Neutrophil (primary cell): ENCODE measurements around the gene TMEM167A.

Experiments
- H3K27ac ChIP-seq: fragments of 200-600 bp; sonication (generic); 2 replicates; pipeline ENCODE4 v1.5.1; 2016; ENCODE audit warnings: mild to moderate bottlenecking, moderate library complexity
- H3K27me3 ChIP-seq: fragments of 200-600 bp; sonication (generic); 2 replicates; pipeline ENCODE4 v1.6.0; 2016; ENCODE audit warnings: mild to moderate bottlenecking
- H3K36me3 ChIP-seq: fragments of 200-600 bp; sonication (generic); 2 replicates; pipeline ENCODE4 v1.5.1; 2017
- H3K4me1 ChIP-seq, 2 experiments: fragments of 200-600 bp in 1 of 2; sonication (generic) in 1 of 2; 1 replicate in 1 of 2; 2 replicates in 1 of 2; pipeline versions ENCODE4 v1.5.1 to v1.6.1; 2013 to 2016; ENCODE audit warnings: low read depth in 1 of 2, low read length in 1 of 2, mild to moderate bottlenecking in 1 of 2, moderate library complexity in 1 of 2; ENCODE audit not compliant: control insufficient read depth in 1 of 2, insufficient read depth in 1 of 2
- H3K4me3 ChIP-seq, 2 experiments: fragments of 200-600 bp in 1 of 2; sonication (generic) in 1 of 2; 1 replicate in 1 of 2; 2 replicates in 1 of 2; pipeline ENCODE4 v1.5.1; 2013 to 2016; ENCODE audit warnings: low read depth in 1 of 2, low read length in 1 of 2, mild to moderate bottlenecking in 1 of 2, moderate library complexity in 1 of 2
- H3K9me3 ChIP-seq: fragments of 200-600 bp; sonication (generic); 2 replicates; pipeline ENCODE4 v1.5.1; 2016
- CTCF ChIP-seq: fragments of 200-600 bp; sonication (generic); IDR thresholded peaks from 2 replicates; pipeline ENCODE4 v1.5.1; 2016; ENCODE audit warnings: antibody characterized with exemption

Gene TMEM167A

DNA sequence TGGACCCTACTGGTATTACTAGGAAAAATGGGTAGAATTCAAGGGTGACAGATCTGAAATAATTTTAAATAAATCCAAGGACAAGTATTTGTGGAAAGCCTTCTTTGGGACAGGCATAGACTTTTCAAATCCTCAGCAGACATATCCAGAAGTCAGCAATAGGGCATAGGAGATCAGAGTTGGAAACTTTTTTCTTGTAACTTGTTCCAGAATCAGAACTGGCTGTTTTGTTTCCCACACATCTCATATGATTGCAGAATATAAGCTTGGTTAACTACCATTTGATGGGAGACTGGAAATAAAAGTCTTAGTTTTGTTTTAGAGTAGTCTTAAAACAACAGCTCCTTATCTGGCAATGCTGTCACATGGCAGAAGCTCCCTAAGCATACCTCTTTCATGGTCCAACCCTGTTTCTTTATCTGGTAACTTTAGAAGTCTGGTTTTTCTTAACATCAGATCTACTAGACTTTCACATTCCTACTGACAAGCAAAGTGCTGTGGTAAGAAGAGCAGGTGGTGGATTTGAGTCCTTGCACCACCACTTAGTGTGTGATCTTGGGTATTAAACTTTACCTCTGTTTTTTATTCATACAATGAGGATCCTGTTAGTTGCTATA, 25.3 kb upstream of the TMEM167A start:
- no peak for TF ChIP-seq CTCF
- no peak overlapping the region for H3K27ac ChIP-seq
- no peaks in the 10 kb centered on the region for H3K4me1 ChIP-seq

GRCh38 chr5:83101514-83101913, 24.3 kb upstream of the TMEM167A start:
- H3K36me3 ChIP-seq = peaks cover 5% of the 10 kb centered on the region
- H3K27me3 ChIP-seq = no peaks in the 10 kb centered on the region
- H3K4me3 ChIP-seq = no peak overlapping the region
- no peaks in the 10 kb centered on the region for H3K9me3 ChIP-seq
- H3K4me1 ChIP-seq = no peaks in the 10 kb centered on the region
- H3K27ac ChIP-seq = no peak overlapping the region
- TF ChIP-seq CTCF = no peak

More for the DNA sequence above, 25.3 kb upstream of the TMEM167A start:
- H3K9me3 ChIP-seq = no peaks in the 10 kb centered on the region
- no peak overlapping the region for H3K4me3 ChIP-seq
- peaks cover 6% of the 10 kb centered on the region for H3K36me3 ChIP-seq
- no peaks in the 10 kb centered on the region for H3K27me3 ChIP-seq

GRCh38 chr5:83099445-83099844, 22.3 kb upstream of the TMEM167A start:
- TF ChIP-seq CTCF = no peak
- Histone ChIP-seq H3K27me3 (no peaks in the 10 kb centered on the region), H3K9me3 (no peaks in the 10 kb centered on the region), H3K27ac (no peak overlapping the region), H3K4me1 (no peaks in the 10 kb centered on the region), H3K4me3 (no peak overlapping the region), H3K36me3 (no peaks in the 10 kb centered on the region)

GRCh38 chr5:83099001-83099400, 21.8 kb upstream of the TMEM167A start:
- TF ChIP-seq CTCF = no peak
- H3K27ac ChIP-seq = no peak overlapping the region
- H3K36me3 ChIP-seq = no peaks in the 10 kb centered on the region
- no peaks in the 10 kb centered on the region for H3K9me3 ChIP-seq
- no peaks in the 10 kb centered on the region for H3K27me3 ChIP-seq
- H3K4me1 ChIP-seq = no peaks in the 10 kb centered on the region
- no peak overlapping the region for H3K4me3 ChIP-seq

- TF ChIP-seq CTCF = no peak
- no peak overlapping the region for H3K4me3 ChIP-seq
- no peaks in the 10 kb centered on the region for H3K27me3 ChIP-seq
- H3K27ac ChIP-seq = no peak overlapping the region
- H3K36me3 ChIP-seq = no peaks in the 10 kb centered on the region
- peaks cover 0 to 5% of the 10 kb centered on the region in 2 experiments for H3K4me1 ChIP-seq
- H3K9me3 ChIP-seq = no peaks in the 10 kb centered on the region
Observed at GRCh38 chr5:83097689-83098231, 20.6 kb upstream of the TMEM167A start.
